GM10266 (cell line): ENCODE measurements around the gene OSGEP.

Source experiments
- DNase-seq: peaks from one replicate; pipeline ENCODE4 v3.0.0; 2012; ENCODE audit errors: extremely low spot score
- TF ChIP-seq, protein P1 (sequence below): IDR thresholded peaks from 2 replicates; pipeline ENCODE4 v1.5.1; 2012; ENCODE audit warnings: mild to moderate bottlenecking, low read depth; ENCODE audit not compliant: control insufficient read depth, insufficient read depth; ENCODE audit errors: missing control alignments

OSGEP gene

GRCh38 chr14:20438664-20439063 lies 15.9 kb downstream of the OSGEP start:
- DNase-seq, result no peak
- TF ChIP-seq, protein P1, sequence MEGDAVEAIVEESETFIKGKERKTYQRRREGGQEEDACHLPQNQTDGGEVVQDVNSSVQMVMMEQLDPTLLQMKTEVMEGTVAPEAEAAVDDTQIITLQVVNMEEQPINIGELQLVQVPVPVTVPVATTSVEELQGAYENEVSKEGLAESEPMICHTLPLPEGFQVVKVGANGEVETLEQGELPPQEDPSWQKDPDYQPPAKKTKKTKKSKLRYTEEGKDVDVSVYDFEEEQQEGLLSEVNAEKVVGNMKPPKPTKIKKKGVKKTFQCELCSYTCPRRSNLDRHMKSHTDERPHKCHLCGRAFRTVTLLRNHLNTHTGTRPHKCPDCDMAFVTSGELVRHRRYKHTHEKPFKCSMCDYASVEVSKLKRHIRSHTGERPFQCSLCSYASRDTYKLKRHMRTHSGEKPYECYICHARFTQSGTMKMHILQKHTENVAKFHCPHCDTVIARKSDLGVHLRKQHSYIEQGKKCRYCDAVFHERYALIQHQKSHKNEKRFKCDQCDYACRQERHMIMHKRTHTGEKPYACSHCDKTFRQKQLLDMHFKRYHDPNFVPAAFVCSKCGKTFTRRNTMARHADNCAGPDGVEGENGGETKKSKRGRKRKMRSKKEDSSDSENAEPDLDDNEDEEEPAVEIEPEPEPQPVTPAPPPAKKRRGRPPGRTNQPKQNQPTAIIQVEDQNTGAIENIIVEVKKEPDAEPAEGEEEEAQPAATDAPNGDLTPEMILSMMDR, result no peak

GRCh38 chr14:20436363-20436755 lies 18.3 kb downstream of the OSGEP start:
- TF ChIP-seq, protein P1, result no peak
- DNase-seq, result no peak

DNA sequence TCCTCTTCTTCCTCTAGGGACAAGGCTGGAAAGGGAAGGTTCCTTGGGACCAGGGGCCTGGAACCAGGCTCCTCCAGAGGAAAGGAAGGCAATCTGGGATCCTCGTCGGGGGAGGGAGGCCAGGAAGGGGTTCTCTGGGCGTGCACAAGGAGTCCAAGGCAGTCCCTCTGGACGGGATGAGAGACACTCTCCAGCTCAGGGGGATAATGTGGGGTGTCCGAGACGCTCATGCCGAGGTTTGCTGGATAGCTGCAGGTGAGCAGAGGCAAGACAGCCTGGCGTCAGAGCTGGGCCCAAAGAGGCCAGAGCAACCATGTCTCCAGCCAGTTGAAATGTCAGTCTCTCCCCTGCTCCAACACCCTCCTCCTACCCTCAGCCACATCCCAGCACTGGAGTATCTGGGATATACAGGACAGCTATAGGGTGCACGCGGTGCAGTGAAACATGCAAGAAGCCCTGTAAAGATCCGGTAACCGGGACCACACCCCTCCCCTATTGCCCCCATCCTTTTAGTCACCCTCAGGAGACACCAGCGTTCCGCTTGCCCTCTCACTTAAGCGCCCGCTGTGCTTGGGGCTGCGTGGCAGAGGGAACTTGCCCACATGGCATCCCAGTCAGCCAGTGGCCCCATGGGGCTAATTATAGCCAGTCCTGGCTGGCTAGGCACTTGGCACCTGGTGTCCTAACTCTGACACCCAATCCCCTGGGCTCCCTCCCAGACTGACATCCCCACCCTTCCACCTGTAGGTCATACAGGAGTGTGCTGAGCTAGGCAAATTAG lies 18.8 kb downstream of the OSGEP start, which contains the start of gene KLHL33:
Gene KLHL33 (minus strand): TSS at position 585 of the 781 bp plus-strand sequence. CDS start 355 bp downstream, at position 230.
- DNase-seq, result no peak
- TF ChIP-seq, protein P1, result no peak

GRCh38 chr14:20434701-20435581 lies 19.7 kb downstream of the OSGEP start:
- no peak for DNase-seq
- TF ChIP-seq, protein P1, result no peak

- TF ChIP-seq, protein P1, result no peak
- peak; percentile 10 for DNase-seq
These were observed 24.6 kb downstream of the OSGEP start for GRCh38 chr14:20429801-20430669.

DNA sequence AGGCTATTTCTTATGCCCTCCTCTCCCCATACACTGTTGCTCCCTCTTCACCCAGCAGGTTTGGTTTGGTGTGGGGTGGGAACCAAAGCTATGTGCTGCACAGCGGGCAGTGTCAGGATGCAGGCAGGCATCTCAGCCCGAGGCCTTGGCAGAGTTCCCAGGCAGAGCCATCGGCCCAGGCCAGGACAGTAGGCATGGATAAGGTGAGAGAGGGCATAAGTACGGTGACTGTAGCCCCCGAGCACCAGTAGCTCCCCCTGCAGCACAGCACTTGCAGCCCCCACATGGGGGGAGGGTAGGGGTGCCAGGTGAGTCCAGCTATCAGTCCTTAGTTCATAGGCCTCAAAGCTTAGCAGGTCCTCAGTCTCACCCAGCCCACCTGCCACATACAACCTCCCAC lies 25.8 kb downstream of the OSGEP start:
- TF ChIP-seq, protein P1, result no peak
- DNase-seq, result no peak
